DMS79 (cell line): ENCODE results near the gene SSH3.
A peak's percentile ranks its signal among the peaks of the same experiment; 100 is the strongest.

ENCODE experiments used
- DNase-seq: peaks from one replicate; lab custom pipeline; 2025; lab: John Stamatoyannopoulos, UW

Gene SSH3

DNA sequence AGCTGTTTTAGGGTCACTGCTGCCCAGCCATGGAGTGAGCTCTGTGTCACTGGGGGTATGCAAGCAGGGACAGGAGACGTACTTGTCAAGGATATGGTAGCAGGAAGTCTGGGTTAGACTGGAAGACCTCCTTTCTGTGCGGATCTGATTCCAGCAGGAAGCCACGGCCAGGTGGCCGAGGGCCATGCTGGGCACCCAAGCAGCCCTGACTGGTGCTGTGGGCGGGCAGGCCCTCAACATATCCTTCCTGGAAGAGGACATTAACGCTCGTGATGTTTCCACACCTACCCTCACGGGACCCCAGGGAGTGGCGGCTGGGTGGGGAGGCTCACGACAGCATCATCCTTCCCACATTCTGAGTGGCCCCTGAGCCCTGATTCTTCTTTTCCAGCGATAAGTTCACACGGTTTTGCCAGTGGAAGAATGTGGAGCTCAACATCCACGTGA lies 23.0 kb upstream of the SSH3 start:
- no peak for DNase-seq

DNA sequence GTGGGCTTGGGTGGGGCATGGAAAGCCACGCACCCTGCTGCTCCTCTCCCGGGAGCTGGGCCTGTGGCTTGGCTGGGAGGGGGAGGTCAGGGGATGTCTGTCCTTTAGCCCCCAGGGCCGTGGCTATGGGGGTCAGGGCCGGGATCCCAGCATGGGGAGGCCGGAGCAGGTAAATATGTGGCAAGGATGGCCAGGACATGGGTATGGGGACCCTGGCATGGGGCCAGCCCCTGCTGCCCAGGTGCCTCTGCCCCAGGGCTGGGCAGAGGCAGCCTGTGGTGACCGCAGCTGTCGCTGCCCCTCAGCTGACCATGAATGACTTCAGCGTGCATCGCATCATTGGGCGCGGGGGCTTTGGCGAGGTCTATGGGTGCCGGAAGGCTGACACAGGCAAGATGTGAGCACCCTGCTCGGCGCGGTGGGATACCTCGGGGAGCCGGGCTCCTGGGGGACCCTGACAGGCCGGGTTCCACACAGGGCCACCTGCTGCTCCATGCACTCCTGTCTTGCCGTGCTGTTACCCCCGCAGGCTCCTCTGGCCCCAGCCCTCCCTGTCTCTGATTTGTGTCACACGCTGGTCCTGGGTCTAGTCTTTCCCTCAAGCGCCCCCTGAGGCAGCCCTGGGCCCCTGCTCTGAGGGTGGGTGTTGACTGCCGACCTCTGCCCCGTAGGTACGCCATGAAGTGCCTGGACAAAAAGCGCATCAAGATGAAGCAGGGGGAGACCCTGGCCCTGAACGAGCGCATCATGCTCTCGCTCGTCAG lies 22.4 kb upstream of the SSH3 start:
- no peak for DNase-seq

GRCh38 chr11:67281552-67282150 lies 21.7 kb upstream of the SSH3 start:
- no peak for DNase-seq

DNA sequence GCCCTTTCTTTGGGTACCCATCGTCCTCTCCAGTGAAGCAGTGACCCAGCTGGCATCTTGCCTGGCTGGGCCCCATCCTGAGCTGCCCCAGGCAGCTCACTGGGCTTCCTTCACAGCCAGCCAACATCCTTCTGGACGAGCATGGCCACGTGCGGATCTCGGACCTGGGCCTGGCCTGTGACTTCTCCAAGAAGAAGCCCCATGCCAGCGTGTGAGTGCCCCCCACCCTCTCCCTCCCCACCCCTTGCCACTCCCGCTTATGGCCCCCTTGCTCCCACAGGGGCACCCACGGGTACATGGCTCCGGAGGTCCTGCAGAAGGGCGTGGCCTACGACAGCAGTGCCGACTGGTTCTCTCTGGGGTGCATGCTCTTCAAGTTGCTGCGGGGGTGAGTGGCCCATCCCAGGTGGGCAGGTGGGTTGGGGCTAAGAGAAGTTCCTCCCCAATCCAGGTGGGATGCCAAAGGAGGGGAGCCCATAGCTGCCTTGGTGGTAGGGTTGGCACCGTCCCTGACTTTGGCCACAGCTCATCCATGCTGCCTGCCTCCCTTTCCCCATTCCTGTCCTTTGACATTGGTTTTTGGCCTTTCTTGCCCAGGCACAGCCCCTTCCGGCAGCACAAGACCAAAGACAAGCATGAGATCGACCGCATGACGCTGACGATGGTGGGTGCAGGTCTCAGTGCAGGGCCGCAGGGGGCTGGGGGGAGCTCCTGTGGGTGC lies 21.0 kb upstream of the SSH3 start:
- DNase-seq: no peak

- DNase-seq: no peak
Observed at GRCh38 chr11:67282876-67283371, 20.4 kb upstream of the SSH3 start.

- DNase-seq: no peak
Observed at GRCh38 chr11:67283481-67283963, 19.8 kb upstream of the SSH3 start.

GRCh38 chr11:67284811-67285540 lies 18.4 kb upstream of the SSH3 start:
- no peak for DNase-seq

- no peak for DNase-seq
Observed at GRCh38 chr11:67285541-67286498, 17.5 kb upstream of the SSH3 start.

- no peak for DNase-seq
Observed at GRCh38 chr11:67286621-67287333, 16.6 kb upstream of the SSH3 start.

DNA sequence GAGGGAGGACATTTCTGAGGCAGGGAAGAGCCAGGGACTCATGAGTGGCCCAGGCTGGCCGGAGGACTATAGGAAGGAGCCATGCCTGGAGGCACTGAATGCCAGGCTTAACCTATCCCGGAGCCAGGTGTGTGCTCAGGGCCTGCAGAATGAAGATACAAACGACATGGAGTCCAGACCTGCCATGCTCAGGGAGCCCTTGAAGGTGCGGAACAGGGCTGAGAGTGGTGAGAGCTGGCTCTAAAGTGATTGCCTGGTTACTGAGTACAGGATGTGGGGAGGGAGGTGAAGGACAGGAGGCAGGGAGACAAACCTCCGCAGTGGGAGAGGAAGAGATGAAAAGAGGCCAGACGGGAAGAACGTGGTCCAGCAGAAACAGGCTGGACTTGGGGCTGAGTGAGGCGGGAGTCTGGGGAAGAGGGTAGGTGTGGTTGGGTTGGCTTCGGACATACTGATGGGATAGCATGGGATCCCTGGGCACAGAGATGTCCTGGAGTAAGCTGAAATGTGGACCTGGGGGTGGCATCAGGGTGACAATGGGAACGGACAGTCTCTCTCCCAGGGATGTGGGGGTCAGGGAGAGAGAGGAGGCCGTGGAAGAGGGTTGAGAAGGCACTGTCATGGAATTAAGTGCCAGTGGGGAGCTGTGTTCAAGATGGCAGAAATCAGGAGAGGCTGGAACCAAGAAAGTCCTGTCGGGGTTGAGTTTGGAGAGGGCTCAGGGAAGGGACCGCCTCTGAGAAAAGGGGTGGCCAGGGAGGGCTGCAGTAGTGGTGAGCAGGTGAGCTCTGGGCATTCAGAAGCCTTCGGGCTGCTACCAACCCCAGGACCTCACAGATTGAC lies 15.8 kb upstream of the SSH3 start:
- DNase-seq: no peak

DNA sequence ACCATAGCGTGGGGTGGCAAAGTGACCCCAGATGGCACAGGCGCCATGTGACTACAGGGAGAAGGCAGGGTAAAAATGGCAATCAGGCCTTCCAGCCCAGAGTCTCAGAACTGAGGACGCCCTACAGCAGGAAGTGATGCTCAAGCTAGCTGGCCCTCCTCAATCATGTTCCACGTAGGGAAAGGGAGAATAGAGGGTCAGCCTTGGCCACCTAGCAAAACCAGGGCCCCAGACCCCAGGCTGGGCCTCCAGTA lies 15.2 kb upstream of the SSH3 start:
- DNase-seq: no peak

- peak; percentile 82 for DNase-seq
Observed at GRCh38 chr11:67288452-67289225, 14.7 kb upstream of the SSH3 start.

DNA sequence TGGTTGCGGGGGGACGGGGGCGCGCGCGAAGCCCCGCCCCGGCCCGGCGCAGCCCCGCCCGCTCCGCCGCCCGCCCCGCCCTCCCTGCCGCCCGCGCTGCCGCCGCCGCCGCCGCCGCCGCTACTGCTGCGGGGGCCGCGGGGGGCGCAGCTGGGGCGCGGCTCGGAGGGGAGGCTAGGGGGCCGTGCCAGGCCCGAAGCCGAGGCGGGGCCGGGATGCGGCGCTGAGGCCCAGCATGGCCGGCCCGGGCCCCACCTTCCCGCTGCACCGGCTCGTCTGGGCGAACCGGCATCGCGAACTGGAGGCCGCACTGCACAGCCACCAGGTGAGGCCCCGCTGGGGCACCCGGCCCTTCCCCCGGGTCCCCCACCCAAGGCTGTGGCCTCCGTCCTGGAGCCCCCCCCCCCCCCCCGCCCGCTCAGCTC lies 14.1 kb upstream of the SSH3 start, which contains the start of gene ANKRD13D:
Gene ANKRD13D (plus strand): TSS at position 78 of the 425 bp plus-strand sequence. CDS start 158 bp downstream, at position 236.
- no peak for DNase-seq

GRCh38 chr11:67289651-67290479 lies 13.5 kb upstream of the SSH3 start:
- DNase-seq: no peak

DNA sequence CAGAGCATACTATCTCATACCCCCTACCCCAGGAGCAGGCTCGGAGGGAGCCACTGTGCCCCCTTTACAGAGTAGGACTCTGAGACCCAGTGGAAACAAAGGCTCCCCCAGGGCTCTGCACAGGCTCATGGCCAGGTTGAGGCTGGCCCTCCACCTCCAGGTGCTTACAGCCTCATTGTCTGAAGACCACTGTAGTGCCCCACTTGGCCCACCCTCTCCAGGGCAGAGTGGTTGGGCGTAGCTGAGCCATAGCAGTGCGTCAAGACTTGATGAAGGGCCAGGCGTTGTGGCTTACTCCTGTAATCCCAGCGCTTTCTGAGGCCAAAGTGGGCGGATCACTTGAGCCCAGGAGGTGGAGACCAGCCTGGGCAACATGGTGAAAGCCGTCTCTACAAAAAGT lies 12.5 kb upstream of the SSH3 start:
- no peak for DNase-seq

- DNase-seq: no peak
Observed at GRCh38 chr11:67291481-67292381, 11.6 kb upstream of the SSH3 start.

DNA sequence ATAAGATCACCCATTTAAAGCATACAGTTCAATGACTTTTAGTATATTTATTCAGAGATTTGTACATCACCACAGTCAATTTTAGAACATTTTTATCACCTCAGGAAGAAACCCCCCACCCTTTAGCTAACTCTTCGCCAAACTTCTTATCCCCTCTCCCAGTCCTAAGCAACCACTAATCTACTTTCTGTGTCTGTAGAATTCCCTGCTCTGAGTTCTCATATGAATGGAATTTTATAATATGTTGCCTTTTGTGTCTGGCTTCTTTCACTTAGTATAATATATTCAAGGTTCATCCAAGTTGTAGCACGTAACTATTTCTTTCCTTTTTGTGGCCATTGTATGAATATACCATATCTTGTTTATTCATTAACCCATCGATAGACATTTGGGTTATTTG lies 10.7 kb upstream of the SSH3 start:
- DNase-seq: no peak
